Hepatocyte (in vitro differentiated cells): ENCODE results near the gene OBSCN. TPM values are rescaled to one million over a fixed set of nuclear protein-coding genes. Genes with fewer than 3 reads are reported as not detected.

Experiments used
- DNase-seq: peaks from one replicate; pipeline ENCODE4 v3.0.0-alpha.2; 2016; ENCODE audit warnings: low spot score
- H2AFZ ChIP-seq: fragments of 200-600 bp; sonication (generic); 2 replicates; pipeline ENCODE4 v1.6.0; 2016; ENCODE audit warnings: antibody characterized with exemption, mild to moderate bottlenecking
- H3K27ac ChIP-seq: fragments of 200-600 bp; sonication (generic); 2 replicates; pipeline ENCODE4 v1.5.1; 2016; ENCODE audit warnings: mild to moderate bottlenecking
- H3K27me3 ChIP-seq: fragments of 200-600 bp; sonication (generic); 2 replicates; pipeline ENCODE4 v1.6.1; 2016
- H3K36me3 ChIP-seq: fragments of 200-600 bp; sonication (generic); replicated peaks from 2 replicates; pipeline ENCODE4 v1.5.1; 2016; ENCODE audit warnings: low read depth; ENCODE audit not compliant: insufficient read depth
- H3K4me1 ChIP-seq: fragments of 200-600 bp; sonication (generic); 2 replicates; pipeline ENCODE4 v1.5.1; 2016; ENCODE audit warnings: mild to moderate bottlenecking, moderate library complexity; ENCODE audit not compliant: insufficient read depth
- H3K4me2 ChIP-seq: fragments of 200-600 bp; sonication (generic); 2 replicates; pipeline ENCODE4 v1.6.0; 2016
- H3K4me3 ChIP-seq: fragments of 200-600 bp; sonication (generic); 2 replicates; pipeline ENCODE4 v1.5.1; 2016; ENCODE audit warnings: mild to moderate bottlenecking
- H3K79me2 ChIP-seq: fragments of 200-600 bp; sonication (generic); 2 replicates; pipeline ENCODE4 v1.6.0; 2017; ENCODE audit warnings: mild to moderate bottlenecking
- H3K9me2 ChIP-seq: fragments of 200-600 bp; sonication (generic); replicated peaks from 2 replicates; pipeline ENCODE4 v1.6.0; 2017; ENCODE audit warnings: mild to moderate bottlenecking; ENCODE audit not compliant: insufficient read depth
- H3K9me3 ChIP-seq: fragments of 200-600 bp; sonication (generic); 2 replicates; pipeline ENCODE4 v1.5.1; 2016; ENCODE audit warnings: low read depth, mild to moderate bottlenecking
- H4K20me1 ChIP-seq: fragments of 200-600 bp; sonication (generic); 2 replicates; pipeline ENCODE4 v1.6.0; 2016; ENCODE audit warnings: mild to moderate bottlenecking; ENCODE audit not compliant: insufficient read depth, poor library complexity, severe bottlenecking
- CTCF ChIP-seq: fragments of 200-600 bp; sonication (generic); IDR thresholded peaks from 2 replicates; pipeline ENCODE4 v1.5.1; 2016; ENCODE audit warnings: antibody characterized with exemption, mild to moderate bottlenecking; ENCODE audit not compliant: poor library complexity
- EZH2 ChIP-seq: fragments of 200-600 bp; sonication (generic); IDR thresholded peaks from 2 replicates; pipeline ENCODE4 v1.6.1; 2016; ENCODE audit warnings: antibody characterized with exemption, mild to moderate bottlenecking, borderline replicate concordance
- EZH2phosphoT487 ChIP-seq: fragments of 200-600 bp; sonication (generic); IDR thresholded peaks from one replicate; pipeline ENCODE4 v1.6.1; 2018; ENCODE audit warnings: antibody characterized with exemption, mild to moderate bottlenecking, low read depth, moderate library complexity; ENCODE audit not compliant: unreplicated experiment, severe bottlenecking
- WGBS: methylation state at CpG from one replicate; pipeline ENCODE4 v1.1.6; 2016; ENCODE audit warnings: low lambda C conversion rate; ENCODE audit errors: missing lambda C conversion rate; 5-methylcytosine and 5-hydroxymethylcytosine counted together
- polyA plus RNA-seq: library from polyadenylated mRNA; unstranded; fragments of >200 nt; fragmentation: Nextera tagmentation; extraction: Ambion mirVana; gene quantifications from 2 replicates; pipeline ENCODE4 v1.2.1, GENCODE V29; 2016
- total RNA-seq: library from RNA; depleted of rRNA; stranded (reverse); fragments of >200 nt; gene quantifications from 2 replicates; pipeline ENCODE4 v1.2.3, GENCODE V29; 2014

The OBSCN gene
- total and polyA plus RNA-seq, 2 experiments from 2014 or later: 15.0 to 22.4 TPM

- Histone ChIP-seq H3K27me3 (no peaks in the 10 kb centered on the region), H3K4me3 (no peak overlapping the region), H3K27ac (no peak overlapping the region), H3K9me2 (no peaks in the 10 kb centered on the region), H4K20me1 (no peaks in the 10 kb centered on the region), H3K36me3 (no peaks in the 10 kb centered on the region), H3K4me1 (no peaks in the 10 kb centered on the region), H2AFZ (no peak overlapping the region), H3K79me2 (no peaks in the 10 kb centered on the region), H3K9me3 (no peaks in the 10 kb centered on the region), H3K4me2 (no peak overlapping the region)
- no peak for DNase-seq
- WGBS: 80% methylated on average over 11 of the region's 12 CpGs
- TF ChIP-seq EZH2phosphoT487 (no peak), CTCF (no peak), EZH2 (no peak)
Measured at GRCh38 chr1:228373004-228373680, 165.3 kb downstream of the OBSCN start.

- no peak for TF ChIP-seq EZH2
- TF ChIP-seq CTCF: no peak
- no peak for TF ChIP-seq EZH2phosphoT487
- H3K4me3 ChIP-seq: no peak overlapping the region
- no peak overlapping the region for H3K27ac ChIP-seq
- peaks cover under 1% of the 10 kb centered on the region for H3K4me1 ChIP-seq
- H3K36me3 ChIP-seq: no peaks in the 10 kb centered on the region
- no peaks in the 10 kb centered on the region for H3K27me3 ChIP-seq
- H3K9me2 ChIP-seq: no peaks in the 10 kb centered on the region
- no peak overlapping the region for H3K4me2 ChIP-seq
- H2AFZ ChIP-seq: no peak overlapping the region
- no peaks in the 10 kb centered on the region for H3K79me2 ChIP-seq
- no peak for DNase-seq
- no peaks in the 10 kb centered on the region for H4K20me1 ChIP-seq
- no peaks in the 10 kb centered on the region for H3K9me3 ChIP-seq
- 92% methylated on average over 14 of the region's 14 CpGs for whole genome bisulfite sequencing
Measured at GRCh38 chr1:228373681-228374571, 166.1 kb downstream of the OBSCN start.

GRCh38 chr1:228374711-228375577 lies 167.1 kb downstream of the OBSCN start:
- Histone ChIP-seq H3K79me2 (no peaks in the 10 kb centered on the region), H3K27me3 (no peaks in the 10 kb centered on the region), H4K20me1 (no peaks in the 10 kb centered on the region), H3K4me3 (no peak overlapping the region), H2AFZ (no peak overlapping the region), H3K27ac (no peak overlapping the region), H3K4me2 (no peak overlapping the region), H3K9me2 (no peaks in the 10 kb centered on the region), H3K4me1 (peaks cover 6% of the 10 kb centered on the region), H3K36me3 (no peaks in the 10 kb centered on the region), H3K9me3 (no peaks in the 10 kb centered on the region)
- DNase-seq: no peak
- TF ChIP-seq EZH2: no peak
- TF ChIP-seq EZH2phosphoT487: no peak
- WGBS: 89% methylated on average over 25 of the region's 25 CpGs
